Stimulated activated CD4-positive, alpha-beta T cell treated with anti-CD3 and anti-CD28 coated beads, TNF-alpha, amount 100 ng/mL, for 48 hours (primary cell): ENCODE measurements around the gene SGMS1.
A peak's percentile ranks its signal among the peaks of the same experiment; 100 is the strongest.
"Not testable (repeated sequence)": the region's sequence is repeated elsewhere in the genome, so short reads cannot be mapped to it uniquely, and the experiment has no call there.

Experiments
- DNase-seq, 3 donors: peaks; one replicate each; pipeline ENCODE4 v3.0.0-alpha.2; 2020; ENCODE audit warnings: low read depth in 3 of 3

SGMS1 gene

DNA sequence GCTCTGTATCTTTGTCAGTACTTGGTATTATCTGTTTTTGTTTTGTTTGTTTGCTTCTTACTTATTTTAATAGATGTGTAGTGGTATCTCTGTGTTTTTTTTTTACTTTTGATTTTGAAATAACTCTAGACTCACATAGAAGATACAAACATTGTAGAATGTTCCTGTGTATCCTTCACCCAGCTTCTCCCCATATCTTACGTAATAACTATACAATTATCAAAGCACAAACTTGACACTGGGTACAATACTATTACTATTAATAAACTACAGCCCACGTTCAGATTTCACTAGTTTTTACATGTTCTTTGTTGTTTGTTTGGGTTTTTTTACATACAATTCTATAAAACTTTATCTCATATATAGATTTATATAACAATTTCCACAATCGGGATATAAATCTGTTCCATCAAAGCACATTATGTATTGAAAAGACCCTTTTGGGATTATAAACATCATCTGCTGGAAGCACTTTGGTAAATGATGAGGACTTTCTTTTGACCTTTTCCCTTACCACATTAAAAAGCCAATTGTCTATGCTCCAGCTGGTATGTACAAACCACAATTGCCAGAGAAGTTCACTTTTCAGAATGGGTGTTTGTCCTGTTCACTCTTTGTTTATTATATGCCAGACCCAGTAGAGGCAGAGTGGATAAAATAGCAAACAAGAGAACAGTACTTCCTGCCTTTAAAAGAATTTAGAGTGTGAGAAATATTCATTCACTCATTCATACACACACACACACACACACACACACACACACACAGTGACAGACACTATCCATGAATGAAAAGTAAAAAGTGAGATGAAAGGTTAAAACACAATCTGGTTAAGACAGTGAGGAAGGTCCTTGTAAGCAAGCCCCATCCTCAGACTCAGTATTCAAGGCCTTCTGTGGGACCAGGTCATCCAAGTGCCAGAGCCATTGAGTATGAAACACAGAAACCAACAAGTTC lies 113.0 kb downstream of the SGMS1 start:
- no peak for DNase-seq

DNA sequence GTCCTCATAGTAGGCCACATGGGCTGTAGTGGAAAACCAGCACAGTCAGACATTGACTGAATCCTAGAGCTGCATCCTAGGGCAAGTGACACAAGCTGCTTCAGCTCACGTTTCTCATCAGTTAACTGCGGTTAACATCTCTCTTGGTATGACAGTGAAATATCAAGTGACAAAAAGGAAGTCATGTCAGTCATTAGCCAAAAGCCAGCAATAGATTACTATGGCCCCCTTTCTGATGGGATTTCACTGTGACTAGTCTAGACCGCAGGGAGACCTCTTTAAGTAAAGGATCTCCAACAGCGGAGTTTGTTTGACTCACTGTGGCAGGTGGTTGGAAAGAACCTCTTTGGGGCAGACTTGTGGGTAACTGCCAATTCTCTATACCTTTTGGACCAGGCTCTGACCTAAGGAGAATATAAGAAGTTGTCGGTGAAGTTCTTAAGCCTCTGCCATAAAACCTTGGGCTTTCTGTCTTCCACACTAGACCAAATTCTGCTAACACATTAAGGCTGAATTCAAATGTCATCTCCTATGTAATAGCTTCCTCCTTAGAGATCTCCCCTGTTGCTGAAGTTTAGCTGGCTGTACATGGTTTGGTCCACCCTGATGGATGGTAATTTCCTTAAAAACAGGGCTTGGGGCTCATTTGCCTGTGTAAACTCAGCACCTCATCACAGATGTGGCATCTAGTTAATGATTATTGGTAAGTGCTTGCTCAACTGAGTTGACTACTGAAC lies 115.3 kb downstream of the SGMS1 start:
- DNase-seq, result peak in 1 of 3 donors; percentile 9

DNA sequence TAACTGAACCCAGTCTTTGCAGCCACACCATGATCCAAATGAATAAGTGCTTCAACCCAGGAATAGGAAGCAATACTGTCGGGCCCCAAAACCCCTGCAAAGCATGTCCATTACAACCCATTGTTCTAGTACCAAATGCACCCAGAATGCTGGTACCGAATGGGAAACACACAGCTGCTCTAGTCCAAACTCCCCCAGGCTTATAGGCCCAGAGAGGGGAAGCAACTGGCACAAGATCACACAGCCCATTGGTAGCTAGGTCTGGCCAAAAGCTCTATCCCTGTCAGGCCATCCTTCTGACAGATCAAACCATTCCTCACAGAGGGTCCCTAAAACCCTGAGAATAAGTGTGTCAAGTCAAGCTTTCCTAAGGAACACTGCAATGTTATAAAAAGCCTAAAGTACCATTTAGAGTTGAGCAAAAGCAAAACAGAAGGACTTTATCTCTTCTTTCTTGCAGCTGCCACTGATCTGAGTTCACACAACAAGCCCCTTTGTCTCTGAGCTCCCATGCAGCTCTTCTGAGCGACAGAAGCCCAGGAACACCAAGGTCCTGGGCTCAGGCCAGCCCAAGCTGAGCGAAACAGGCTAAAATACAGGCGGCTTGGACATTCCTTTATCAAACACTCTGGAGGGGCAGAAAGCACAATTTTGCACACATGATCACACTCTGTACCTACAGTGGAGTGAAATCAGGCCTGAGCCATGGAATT lies 116.7 kb downstream of the SGMS1 start:
- DNase-seq, result no peak

DNA sequence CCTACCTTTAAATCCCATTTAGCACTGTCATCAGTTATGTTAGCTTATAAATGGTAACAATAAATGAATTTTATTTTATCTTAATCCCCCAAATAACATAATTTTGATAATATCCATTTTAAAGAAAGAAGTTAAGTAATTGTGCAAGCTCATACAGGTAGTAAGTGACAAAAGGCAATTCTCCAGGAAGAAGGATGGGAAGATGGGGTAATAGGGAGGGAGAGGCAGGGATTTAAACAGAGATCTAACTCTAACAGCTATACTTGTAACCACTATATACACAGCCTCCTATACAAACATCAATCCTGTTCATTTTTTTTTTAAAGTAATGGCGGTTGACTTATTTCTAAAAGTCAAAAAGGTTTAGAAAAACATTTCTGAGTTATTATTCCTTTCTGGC lies 119.4 kb downstream of the SGMS1 start:
- no peak for DNase-seq

DNA sequence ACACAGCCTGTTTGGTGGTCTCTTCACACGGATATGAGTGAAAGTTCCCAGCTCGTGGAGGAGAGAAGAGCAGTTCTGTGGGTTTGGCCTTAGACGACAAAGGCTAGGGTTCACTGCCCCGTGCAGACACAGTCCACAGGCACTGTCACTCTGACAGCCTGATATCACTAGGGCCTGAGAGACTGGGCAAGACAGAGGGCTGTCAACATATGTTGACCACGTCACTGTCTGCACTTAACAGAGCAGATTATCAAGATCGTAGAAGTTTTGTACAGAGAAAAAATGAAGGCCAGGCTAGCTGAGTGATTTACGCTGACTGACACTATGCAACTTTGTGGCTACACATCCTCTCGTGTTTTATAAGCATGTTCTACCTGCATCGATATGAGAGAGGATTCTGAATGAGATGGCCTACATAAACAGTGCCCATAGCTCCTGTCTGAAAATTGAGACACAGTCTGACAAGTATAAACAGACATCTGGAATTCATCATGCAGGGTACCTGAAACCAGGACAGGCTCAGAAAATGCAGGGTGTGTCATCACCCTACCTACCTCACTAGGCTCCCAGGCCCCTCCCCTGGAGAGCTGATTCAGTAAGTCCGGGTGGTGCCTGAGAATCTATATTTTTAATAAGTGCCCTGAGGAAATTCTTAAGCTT lies 120.0 kb downstream of the SGMS1 start:
- no peak for DNase-seq

DNA sequence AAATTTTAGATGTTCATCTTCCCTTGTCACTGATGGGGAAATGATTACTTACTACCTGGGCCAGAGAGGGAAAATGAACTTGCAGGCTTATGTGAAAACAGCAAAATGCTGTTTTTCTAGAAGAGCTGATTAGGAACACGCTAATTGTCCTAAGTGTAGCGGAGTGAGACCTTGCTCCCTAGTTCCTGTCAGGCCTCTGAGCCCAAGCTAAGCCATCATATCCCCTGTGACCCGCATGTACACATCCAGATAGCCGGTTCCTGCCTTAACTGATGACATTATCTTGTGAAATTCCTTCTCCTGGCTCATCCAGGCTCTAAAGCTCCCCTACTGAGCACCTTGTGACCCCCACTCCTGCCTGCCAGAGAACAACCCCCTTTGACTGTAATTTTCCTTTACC lies 120.6 kb downstream of the SGMS1 start:
- not testable (repeated sequence) for DNase-seq

DNA sequence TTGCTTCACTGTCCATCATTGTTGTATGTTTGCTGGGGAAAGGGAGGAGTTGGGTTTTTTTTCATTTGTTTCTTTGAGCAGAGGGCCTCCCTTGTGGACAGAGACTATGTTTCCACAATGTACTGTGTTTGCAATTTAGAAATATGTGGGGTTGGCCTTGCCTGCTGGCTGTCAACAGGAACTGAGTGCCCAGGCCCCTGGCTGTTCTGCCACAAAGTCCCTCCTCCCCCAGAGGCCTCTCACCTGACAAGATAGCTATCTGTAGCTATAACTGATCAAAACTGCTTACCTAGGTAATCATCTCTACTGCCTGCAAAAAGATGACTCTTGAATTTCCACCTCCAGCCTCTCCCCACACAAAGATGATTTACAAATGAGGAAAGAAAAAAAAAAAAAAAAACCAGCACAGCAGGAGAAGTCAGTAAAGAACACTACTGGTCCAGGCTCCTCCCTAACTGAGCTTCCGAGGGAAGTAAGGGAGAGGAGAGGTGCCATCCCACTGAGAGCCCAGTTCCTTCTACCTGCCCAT lies 121.8 kb downstream of the SGMS1 start:
- DNase-seq, result no peak

DNA sequence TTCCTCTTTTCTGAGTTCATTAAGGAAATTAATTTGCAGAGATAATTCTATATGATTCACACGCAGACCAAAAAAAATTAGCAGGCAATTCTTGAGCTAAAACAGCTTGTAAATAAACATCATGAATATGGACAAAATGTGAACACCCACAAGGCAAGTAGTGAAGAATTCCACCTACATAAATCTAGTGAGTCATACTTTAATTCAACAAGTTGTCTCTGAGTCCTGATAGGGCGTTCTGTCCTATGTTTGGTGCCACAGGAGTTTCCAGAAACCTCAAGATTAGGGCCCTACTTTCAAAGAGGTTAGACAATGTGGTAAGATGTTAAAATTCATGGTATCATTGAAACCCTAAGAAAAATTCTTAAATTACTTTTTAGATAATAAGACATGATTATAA lies 122.3 kb downstream of the SGMS1 start:
- no peak for DNase-seq

DNA sequence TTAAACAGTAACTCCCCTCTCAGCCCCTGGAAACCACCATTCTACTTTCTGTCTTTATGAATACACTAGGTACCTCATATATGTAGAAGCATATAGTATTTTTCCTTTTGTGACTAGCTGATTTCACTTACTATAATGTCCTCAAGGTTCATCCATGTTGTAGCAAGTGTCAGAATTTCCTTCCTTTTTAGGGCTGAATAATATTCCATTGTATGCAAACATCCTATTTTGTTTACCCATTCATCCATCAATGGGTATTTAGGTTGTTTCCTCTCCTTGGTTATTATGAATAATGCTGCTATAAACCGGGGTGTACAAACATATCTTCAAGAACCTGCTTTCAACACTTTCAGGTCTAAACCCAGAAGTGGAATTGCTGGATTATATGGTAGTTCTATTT lies 125.3 kb downstream of the SGMS1 start:
- no peak for DNase-seq

DNA sequence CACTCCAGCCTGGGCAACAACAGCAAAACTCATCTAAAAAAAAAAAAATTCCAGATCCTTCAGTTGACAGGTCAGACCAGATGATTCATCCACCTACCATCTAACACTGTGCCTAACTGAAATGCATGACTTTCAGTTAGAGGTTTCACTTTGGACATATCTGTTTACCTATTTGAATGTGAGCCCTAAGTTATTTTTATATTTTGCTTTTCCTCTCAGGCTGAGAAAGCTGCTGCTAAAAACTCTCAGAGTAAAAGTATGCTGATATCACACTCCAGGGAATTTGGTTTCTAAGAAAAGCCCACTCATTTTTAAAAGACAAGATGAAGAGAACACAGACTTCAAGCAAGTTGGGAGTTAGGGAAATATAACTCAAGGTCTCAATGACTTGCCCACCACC lies 126.0 kb downstream of the SGMS1 start:
- DNase-seq, result no peak

DNA sequence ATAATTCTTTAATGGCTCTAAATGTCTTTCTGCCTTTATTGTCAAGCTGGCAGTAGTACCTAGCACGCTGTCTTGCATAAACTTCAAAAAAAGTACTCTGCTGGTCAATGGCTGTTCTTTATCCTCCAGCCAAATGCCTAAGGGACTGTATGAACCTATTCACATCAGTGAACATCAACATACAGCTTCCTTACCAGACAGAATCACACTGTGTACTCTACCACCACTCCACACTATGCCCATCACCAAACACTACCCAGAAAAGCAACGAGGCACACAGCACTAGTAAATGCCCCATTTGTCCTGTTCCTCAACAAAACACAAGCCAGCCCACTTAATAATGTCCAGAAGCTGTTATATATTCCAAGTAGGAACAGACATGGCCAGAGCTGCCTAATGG lies 127.5 kb downstream of the SGMS1 start:
- no peak for DNase-seq

DNA sequence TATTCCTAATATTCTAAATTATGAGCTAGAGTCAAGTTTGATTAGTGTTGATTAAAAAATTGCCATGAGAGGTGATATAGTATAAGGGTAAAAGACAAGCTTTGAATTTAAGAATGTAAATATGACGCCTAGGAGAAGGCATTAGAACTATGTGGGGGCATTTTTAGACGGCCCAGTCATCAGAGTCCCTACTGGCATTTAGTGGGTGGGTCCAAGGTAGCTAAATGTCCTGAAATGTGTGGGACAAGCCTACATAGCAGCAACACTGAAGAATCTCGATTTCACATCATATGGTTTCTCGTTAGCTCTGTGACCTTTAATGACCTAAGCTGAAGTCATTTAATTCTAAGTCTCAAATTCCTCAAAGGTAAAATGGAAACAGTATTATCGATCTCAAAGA lies 133.5 kb downstream of the SGMS1 start:
- DNase-seq, result no peak

DNA sequence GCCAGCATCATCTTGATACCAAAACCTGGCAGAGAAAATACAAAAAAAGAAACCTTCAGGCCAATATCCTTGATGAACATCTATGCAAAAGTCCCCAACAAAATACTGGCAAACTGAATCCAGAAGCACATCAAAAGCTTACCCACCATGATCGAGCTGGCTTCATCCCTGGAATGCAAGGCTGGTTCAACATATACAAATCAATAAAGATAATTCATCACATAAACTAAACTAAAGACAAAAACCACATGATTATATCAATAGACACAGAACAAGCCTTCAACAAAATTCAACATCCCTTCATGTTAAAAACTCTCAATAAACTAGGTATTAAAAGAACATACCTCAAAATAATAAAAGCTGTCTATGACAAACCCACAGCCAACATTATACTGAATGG lies 139.2 kb downstream of the SGMS1 start:
- DNase-seq, result not testable (repeated sequence)

DNA sequence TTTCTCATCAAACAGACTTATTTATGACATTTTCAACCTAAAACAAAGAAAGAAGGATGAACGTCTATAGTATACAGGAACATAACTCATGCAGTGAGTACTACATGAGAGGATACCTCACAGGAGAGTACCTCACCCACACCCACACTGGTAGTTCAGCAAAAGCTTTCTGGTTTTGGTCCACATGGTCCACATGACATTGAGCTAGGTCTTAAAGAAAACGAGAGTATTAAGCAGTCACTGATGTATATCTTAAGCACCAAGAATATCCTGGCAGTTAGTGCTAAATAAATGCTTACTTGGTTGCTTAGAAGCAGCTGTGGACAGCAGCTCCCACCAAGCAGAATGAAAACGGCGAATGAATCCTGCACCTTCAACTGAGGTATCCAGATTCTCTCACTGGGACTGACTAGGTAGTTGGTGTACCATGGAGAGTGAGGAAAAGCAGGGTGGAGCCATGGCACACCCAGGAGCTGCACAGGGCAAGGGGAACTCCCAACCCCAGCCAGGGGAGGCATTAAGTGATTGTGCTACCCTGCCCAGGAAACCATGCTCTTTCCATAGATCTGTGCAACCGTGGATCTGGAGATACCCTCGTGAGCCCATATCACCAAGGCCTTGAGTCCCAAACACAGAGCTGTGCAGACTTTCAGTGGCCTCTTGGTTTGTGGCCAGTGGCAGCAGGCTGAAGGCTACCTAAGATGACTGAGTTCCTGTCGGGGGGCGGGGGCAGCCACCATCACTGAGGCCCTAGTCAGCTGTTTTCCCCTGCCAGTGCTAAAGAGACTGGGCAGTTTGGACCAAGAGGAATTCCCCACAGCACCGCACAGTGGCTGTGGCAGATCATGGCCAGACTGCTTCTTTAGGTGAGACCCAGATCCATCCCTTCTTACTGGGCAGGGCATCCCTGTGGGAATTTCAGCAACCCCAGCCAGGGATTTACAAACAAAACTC lies 143.4 kb downstream of the SGMS1 start:
- DNase-seq, result no peak

DNA sequence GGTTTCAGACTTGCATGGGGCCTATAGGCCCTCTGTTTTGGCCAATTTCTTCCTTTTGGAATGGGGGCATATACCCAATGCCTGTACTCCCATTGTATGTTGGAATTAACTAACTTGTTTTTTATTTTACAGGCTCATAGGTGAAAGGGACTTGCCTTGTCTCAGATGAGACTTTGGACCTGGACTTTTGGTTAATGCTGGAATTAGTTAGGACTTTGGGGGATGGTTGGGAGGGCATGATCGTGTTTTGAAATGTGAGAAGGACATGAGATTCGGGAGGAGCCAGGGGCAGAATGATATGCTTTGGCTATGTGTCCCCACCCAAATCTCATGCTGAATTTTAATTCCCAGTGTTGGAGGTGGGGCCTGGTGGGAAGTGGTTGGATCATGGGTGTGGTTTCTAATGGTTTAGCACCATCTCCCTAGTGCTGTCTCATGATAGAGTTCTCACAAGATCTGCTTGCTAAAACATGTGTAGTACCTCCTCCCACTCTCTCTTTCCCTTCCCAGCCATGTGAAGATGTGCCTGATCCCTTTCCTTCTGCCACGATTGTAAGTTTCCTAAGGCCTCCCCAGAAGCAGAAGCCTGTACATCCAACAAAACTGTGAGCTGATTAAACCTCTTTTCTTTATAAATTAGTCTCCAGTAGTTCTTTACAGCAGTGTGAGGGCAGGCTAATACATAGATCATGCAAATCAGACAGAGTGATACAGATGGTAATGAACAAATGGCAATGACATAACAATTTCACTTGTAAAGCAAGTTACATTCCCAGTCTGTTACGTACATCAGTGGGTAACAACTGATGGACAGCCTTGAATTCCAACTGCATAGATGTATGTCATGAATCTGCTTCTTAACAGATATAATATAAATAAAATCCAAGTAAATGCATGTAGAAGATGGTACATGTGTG lies 146.2 kb downstream of the SGMS1 start:
- DNase-seq, result no peak

DNA sequence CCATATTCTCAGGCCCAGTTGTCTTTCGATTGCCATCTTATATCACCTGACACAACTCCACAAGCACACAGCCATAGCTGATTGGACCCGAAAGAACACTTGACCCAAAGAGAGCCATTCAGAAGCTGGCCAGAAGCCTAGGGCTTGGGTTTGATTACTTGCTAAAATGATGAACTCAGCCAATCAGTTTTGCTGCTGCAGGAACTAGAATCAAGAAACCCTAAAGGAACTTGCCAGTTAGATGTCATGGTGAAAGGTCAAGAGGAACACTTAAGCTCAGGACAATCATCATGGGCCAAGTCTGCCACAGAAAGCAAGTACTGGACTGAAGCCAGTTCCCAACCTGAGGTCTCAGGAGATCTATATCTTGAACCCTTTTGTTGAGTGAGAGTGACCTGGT lies 150.0 kb downstream of the SGMS1 start:
- no peak for DNase-seq

DNA sequence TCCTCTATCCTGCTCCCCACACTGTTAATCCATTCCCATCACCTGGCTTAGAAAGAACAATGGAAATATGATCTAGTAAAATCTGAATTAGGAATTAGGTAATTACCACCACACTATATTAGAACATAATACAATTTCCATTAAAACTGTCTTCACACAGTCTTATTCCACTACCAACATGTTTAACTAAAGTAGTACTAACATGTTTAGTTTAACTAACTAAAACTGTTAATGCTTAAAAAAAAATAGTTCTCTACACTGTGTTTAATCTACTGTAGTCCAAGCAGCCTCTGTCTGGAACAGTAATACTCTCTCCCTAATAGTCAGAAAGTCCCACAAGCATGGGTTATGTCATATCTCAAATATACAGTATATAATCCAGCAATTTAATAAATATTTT lies 150.8 kb downstream of the SGMS1 start:
- no peak for DNase-seq

DNA sequence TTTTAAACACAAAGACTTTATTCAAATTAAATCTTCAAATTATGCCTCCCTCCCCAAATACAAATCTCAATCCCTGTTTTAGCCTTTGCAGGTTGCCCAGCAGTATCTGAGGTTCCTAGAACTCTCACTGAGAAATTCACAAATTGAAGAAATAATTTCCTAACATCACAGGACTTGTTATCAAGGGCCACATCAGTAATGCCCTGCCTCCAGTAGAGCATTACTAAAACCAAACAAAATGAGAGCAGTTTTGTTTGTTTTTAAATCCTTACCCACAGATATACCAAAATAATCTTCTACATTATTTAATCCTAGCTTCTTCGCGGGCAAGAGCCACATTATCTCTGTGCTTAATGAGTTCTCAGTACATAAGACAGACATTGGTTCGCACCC lies 152.2 kb downstream of the SGMS1 start:
- no peak for DNase-seq

DNA sequence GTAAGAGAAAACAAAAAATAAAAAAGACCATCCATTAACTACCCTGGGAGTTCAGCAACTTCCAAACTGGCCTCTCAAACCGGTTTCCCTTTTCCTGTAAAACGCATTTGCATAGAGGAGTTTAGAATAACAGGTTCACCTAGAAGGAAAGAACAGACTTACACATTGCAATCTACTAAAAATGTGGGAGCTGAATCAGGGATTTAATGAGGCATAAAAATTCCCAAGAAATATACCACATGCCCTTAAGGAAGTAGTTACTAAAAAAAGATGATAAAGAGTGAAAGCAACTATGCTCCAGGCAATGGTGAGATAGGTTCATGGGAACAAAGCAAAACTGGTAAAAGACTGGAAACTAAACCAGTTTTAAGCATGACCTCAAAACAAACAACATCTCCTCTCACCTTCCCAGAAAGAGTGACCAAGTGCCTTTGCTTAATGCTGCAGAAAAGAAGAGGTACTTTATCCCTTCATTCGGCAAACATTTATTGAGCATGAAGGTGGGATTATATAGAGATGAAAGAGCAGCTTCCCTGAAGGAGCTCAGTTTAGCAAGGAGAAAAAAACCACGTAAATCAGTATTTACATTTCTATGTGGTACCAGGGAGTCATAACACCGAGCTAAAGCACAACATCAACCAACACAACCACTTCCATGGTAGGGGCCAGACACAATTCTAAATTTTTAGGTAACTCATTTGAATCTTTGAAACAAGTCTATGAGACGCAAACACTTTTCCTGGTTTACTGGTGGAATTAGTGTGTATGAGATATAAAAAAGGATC lies 152.8 kb downstream of the SGMS1 start:
- no peak for DNase-seq
